IPS DF 6.9 (cell line): ENCODE results near the gene RPL21.
"Not testable (repeated sequence)": the region's sequence is repeated elsewhere in the genome, so short reads cannot be mapped to it uniquely, and the experiment has no call there.

Source experiments
- DNase-seq: peaks from one replicate; pipeline ENCODE4 v3.0.0-alpha.2; 2013; ENCODE audit warnings: low read depth, low spot score
- H3K27ac ChIP-seq: one replicate; pipeline ENCODE4 v1.5.1; 2013; ENCODE audit warnings: low read length, control low read depth
- H3K27me3 ChIP-seq: 2 replicates; pipeline ENCODE4 v1.6.1; 2013; ENCODE audit warnings: mild to moderate bottlenecking, low read length; ENCODE audit not compliant: control insufficient read depth, insufficient read depth
- H3K36me3 ChIP-seq: 2 replicates; pipeline ENCODE4 v1.6.1; 2013; ENCODE audit warnings: low read length; ENCODE audit not compliant: control insufficient read depth, insufficient read depth
- H3K4me1 ChIP-seq: 2 replicates; pipeline ENCODE4 v1.6.1; 2013; ENCODE audit warnings: low read length; ENCODE audit not compliant: control insufficient read depth, insufficient read depth
- H3K4me3 ChIP-seq: 2 replicates; pipeline ENCODE4 v1.5.1; 2013; ENCODE audit warnings: mild to moderate bottlenecking, low read length
- H3K9me3 ChIP-seq: 2 replicates; pipeline ENCODE4 v1.6.1; 2013; ENCODE audit warnings: low read length, inconsistent platforms; ENCODE audit not compliant: control insufficient read depth, insufficient read depth
- WGBS: extraction: QIAGEN DNeasy Blood & Tissue Kit; methylation state at CpG from one replicate; pipeline ENCODE4 v1.1.7; 2013; ENCODE audit warnings: mixed read lengths, missing lambda C conversion rate; ENCODE audit not compliant: insufficient read length, insufficient coverage; 5-methylcytosine and 5-hydroxymethylcytosine counted together

Gene RPL21

GRCh38 chr13:27219611-27220010 is 31.7 kb upstream of the RPL21 start:
- WGBS = no CpG with 5 or more reads among the region's 19 CpGs
- H3K4me1 ChIP-seq = no peaks in the 10 kb centered on the region
- H3K36me3 ChIP-seq = no peaks in the 10 kb centered on the region
- H3K9me3 ChIP-seq = no peaks in the 10 kb centered on the region
- no peak overlapping the region for H3K4me3 ChIP-seq
- no peaks in the 10 kb centered on the region for H3K27me3 ChIP-seq
- DNase-seq = no peak
- no peak overlapping the region for H3K27ac ChIP-seq

GRCh38 chr13:27222100-27222499 is 29.3 kb upstream of the RPL21 start:
- not testable (repeated sequence) for DNase-seq, H3K27ac ChIP-seq, H3K4me1 ChIP-seq, H3K27me3 ChIP-seq, H3K9me3 ChIP-seq, H3K36me3 ChIP-seq, H3K4me3 ChIP-seq
- WGBS = no CpG with 5 or more reads among the region's 2 CpGs

GRCh38 chr13:27226991-27227390 is 24.4 kb upstream of the RPL21 start:
- Histone ChIP-seq H3K4me3 (no peak overlapping the region), H3K36me3 (no peaks in the 10 kb centered on the region), H3K27ac (no peak overlapping the region), H3K4me1 (no peaks in the 10 kb centered on the region), H3K27me3 (no peaks in the 10 kb centered on the region), H3K9me3 (no peaks in the 10 kb centered on the region)
- no peak for DNase-seq
- WGBS = no CpG with 5 or more reads among the region's 2 CpGs

GRCh38 chr13:27228131-27228530 is 23.2 kb upstream of the RPL21 start:
- Histone ChIP-seq H3K36me3 (no peaks in the 10 kb centered on the region), H3K4me1 (no peaks in the 10 kb centered on the region), H3K9me3 (no peaks in the 10 kb centered on the region), H3K4me3 (no peak overlapping the region), H3K27me3 (no peaks in the 10 kb centered on the region), H3K27ac (no peak overlapping the region)
- DNase-seq = no peak

GRCh38 chr13:27229642-27230041 is 21.7 kb upstream of the RPL21 start:
- no peaks in the 10 kb centered on the region for H3K9me3 ChIP-seq
- H3K27ac ChIP-seq = no peak overlapping the region
- no peak overlapping the region for H3K4me3 ChIP-seq
- WGBS = no CpG with 5 or more reads among the region's 3 CpGs
- H3K36me3 ChIP-seq = no peaks in the 10 kb centered on the region
- H3K27me3 ChIP-seq = no peaks in the 10 kb centered on the region
- no peaks in the 10 kb centered on the region for H3K4me1 ChIP-seq
- DNase-seq = no peak

- no peaks in the 10 kb centered on the region for H3K27me3 ChIP-seq
- H3K27ac ChIP-seq = no peak overlapping the region
- no peaks in the 10 kb centered on the region for H3K9me3 ChIP-seq
- no CpG with 5 or more reads among the region's 5 CpGs for WGBS
- no peak for DNase-seq
- H3K4me3 ChIP-seq = no peak overlapping the region
- H3K36me3 ChIP-seq = no peaks in the 10 kb centered on the region
- H3K4me1 ChIP-seq = no peaks in the 10 kb centered on the region
Measured at GRCh38 chr13:27233964-27234363, 17.4 kb upstream of the RPL21 start.

- Histone ChIP-seq H3K9me3 (no peaks in the 10 kb centered on the region), H3K27ac (no peak overlapping the region), H3K36me3 (no peaks in the 10 kb centered on the region), H3K4me3 (no peak overlapping the region), H3K4me1 (no peaks in the 10 kb centered on the region), H3K27me3 (no peaks in the 10 kb centered on the region)
- no peak for DNase-seq
- WGBS = no CpG with 5 or more reads among the region's 2 CpGs
Measured at GRCh38 chr13:27236478-27236877, 14.9 kb upstream of the RPL21 start.

- Histone ChIP-seq H3K9me3 (no peaks in the 10 kb centered on the region), H3K4me3 (no peak overlapping the region), H3K4me1 (peaks cover 2% of the 10 kb centered on the region; the same call in 1 of the 2 replicates), H3K27ac (no peak overlapping the region), H3K27me3 (no peaks in the 10 kb centered on the region), H3K36me3 (no peaks in the 10 kb centered on the region)
- no peak for DNase-seq
- WGBS = no CpG with 5 or more reads among the region's 5 CpGs
Measured at GRCh38 chr13:27242702-27243101, 8.7 kb upstream of the RPL21 start.

GRCh38 chr13:27245610-27246009 is 5.7 kb upstream of the RPL21 start:
- DNase-seq = peak; percentile 37
- no CpG with 5 or more reads among the region's 7 CpGs for WGBS
- no peaks in the 10 kb centered on the region for H3K27me3 ChIP-seq
- no peaks in the 10 kb centered on the region for H3K9me3 ChIP-seq
- H3K4me1 ChIP-seq = peaks cover 2% of the 10 kb centered on the region; the same call in 1 of the 2 replicates
- no peaks in the 10 kb centered on the region for H3K36me3 ChIP-seq
- H3K27ac ChIP-seq = no peak overlapping the region
- no peak overlapping the region for H3K4me3 ChIP-seq

GRCh38 chr13:27250833-27251165 is 559 bp upstream of the RPL21 start:
- H3K36me3 ChIP-seq = peaks cover 10% of the 10 kb centered on the region; the same call in 1 of the 2 replicates
- WGBS = no CpG with 5 or more reads among the region's 9 CpGs
- no peaks in the 10 kb centered on the region for H3K4me1 ChIP-seq
- no peaks in the 10 kb centered on the region for H3K27me3 ChIP-seq
- DNase-seq = no peak
- H3K4me3 ChIP-seq = peak overlapping the region; percentile 68; the same call in 1 of the 2 replicates
- no peak overlapping the region for H3K27ac ChIP-seq
- H3K9me3 ChIP-seq = no peaks in the 10 kb centered on the region

- H3K27ac ChIP-seq = no peak overlapping the region
- no peaks in the 10 kb centered on the region for H3K9me3 ChIP-seq
- H3K4me1 ChIP-seq = no peaks in the 10 kb centered on the region
- peak overlapping the region; percentile 68; the same call in 1 of the 2 replicates for H3K4me3 ChIP-seq
- DNase-seq = no peak
- peaks cover 17% of the 10 kb centered on the region; the same call in 1 of the 2 replicates for H3K36me3 ChIP-seq
- H3K27me3 ChIP-seq = no peaks in the 10 kb centered on the region
Measured at GRCh38 chr13:27252467-27252866, 1.1 kb downstream of the RPL21 start.
